Smooth muscle cell (in vitro differentiated cells): ENCODE measurements around the gene ERP27. TPM values are rescaled to one million over a fixed set of nuclear protein-coding genes. Genes with fewer than 3 reads are reported as not detected.
A peak's percentile ranks its signal among the peaks of the same experiment; 100 is the strongest.

ENCODE experiments used
- DNase-seq: peaks from one replicate; lab custom pipeline; 2025; ENCODE audit not compliant: unreplicated experiment; lab: John Stamatoyannopoulos, UW
- H2AFZ ChIP-seq: fragments of 200-600 bp; sonication (generic); 2 replicates; pipeline ENCODE4 v1.6.0; 2016; ENCODE audit warnings: antibody characterized with exemption, low read depth, mild to moderate bottlenecking
- H3F3A ChIP-seq: fragments of 200-600 bp; sonication (generic); 2 replicates; pipeline ENCODE4 v1.6.0; 2017; ENCODE audit warnings: antibody characterized with exemption, low read depth
- H3K27ac ChIP-seq: fragments of 200-600 bp; sonication (generic); 2 replicates; pipeline ENCODE4 v1.5.1; 2016; ENCODE audit warnings: low read depth, mild to moderate bottlenecking
- H3K27me3 ChIP-seq: fragments of 200-600 bp; sonication (generic); 2 replicates; pipeline ENCODE4 v1.6.1; 2016; ENCODE audit warnings: low read depth, mild to moderate bottlenecking
- H3K36me3 ChIP-seq: fragments of 200-600 bp; sonication (generic); 2 replicates; pipeline ENCODE4 v1.5.1; 2016; ENCODE audit warnings: low read depth
- H3K4me1 ChIP-seq: fragments of 200-600 bp; sonication (generic); 2 replicates; pipeline ENCODE4 v1.5.1; 2016; ENCODE audit warnings: low read depth
- H3K4me2 ChIP-seq: fragments of 200-600 bp; sonication (generic); 2 replicates; pipeline ENCODE4 v1.6.0; 2016; ENCODE audit warnings: mild to moderate bottlenecking
- H3K4me3 ChIP-seq: fragments of 200-600 bp; sonication (generic); 2 replicates; pipeline ENCODE4 v1.5.1; 2016; ENCODE audit warnings: mild to moderate bottlenecking
- H3K79me2 ChIP-seq: fragments of 200-600 bp; sonication (generic); 2 replicates; pipeline ENCODE4 v1.6.0; 2016; ENCODE audit warnings: low read depth, mild to moderate bottlenecking
- H3K9ac ChIP-seq: fragments of 200-600 bp; sonication (generic); 2 replicates; pipeline ENCODE4 v1.6.0; 2016; ENCODE audit warnings: low read depth
- H3K9me3 ChIP-seq: fragments of 200-600 bp; sonication (generic); replicated peaks from 2 replicates; pipeline ENCODE4 v1.5.1; 2016; ENCODE audit warnings: low read depth
- H4K20me1 ChIP-seq: fragments of 200-600 bp; sonication (generic); 2 replicates; pipeline ENCODE4 v1.6.0; 2016; ENCODE audit warnings: low read depth
- CTCF ChIP-seq: fragments of 200-600 bp; sonication (generic); IDR thresholded peaks from 2 replicates; pipeline ENCODE4 v1.5.1; 2017; ENCODE audit warnings: borderline replicate concordance, mild to moderate bottlenecking, antibody characterized with exemption; ENCODE audit not compliant: insufficient read depth, poor library complexity, severe bottlenecking
- WGBS: methylation state at CpG from one replicate; pipeline ENCODE4 v1.1.7; 2016; ENCODE audit warnings: low lambda C conversion rate; 5-methylcytosine and 5-hydroxymethylcytosine counted together
- polyA plus RNA-seq: library from polyadenylated mRNA; unstranded; fragments of >200 nt; fragmentation: Nextera tagmentation; extraction: Ambion mirVana; gene quantifications from 2 replicates; pipeline ENCODE4 v1.2.1, GENCODE V29; 2016
- total RNA-seq: library from RNA; depleted of rRNA; stranded (reverse); fragments of >200 nt; gene quantifications from 2 replicates; pipeline ENCODE4 v1.2.3, GENCODE V29; 2014

The ERP27 gene
- total and polyA plus RNA-seq, 2 experiments from 2014 or later, result 2.7 to 7.8 TPM

DNA sequence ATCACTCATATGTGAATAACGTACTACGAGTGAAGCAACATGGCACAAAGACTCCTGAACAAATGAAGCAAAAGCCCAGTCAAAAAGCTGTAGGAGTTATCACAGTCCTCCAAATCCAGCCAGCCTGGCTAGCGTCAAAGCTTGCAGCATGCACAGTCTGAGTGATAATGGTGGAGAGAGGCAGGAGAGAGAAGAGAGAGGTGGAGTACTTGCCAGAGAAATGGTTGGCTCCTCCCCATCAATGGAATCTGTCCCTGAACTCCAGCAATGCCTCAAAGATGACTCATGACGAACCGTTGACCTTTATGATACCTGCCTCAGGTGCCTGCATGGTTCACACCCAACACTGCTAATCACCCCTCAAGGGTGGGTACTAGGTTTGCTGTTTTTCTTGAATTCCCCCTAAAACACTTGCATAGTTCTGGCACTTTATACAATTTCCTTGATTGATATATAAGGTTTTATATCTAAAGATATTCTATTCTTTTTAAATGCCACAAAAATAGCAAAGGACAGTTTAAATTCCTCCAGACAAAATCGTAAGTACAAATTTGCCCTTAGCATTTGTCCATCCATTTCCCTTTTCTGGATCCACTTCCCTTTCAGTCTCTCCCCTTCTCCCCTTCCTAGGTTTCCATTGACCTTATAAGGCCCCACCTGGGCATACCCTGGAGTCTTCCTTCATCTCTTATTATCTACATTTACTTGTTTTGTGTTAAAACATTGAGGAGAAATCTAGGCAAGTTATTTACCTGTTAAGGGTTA lies 12.8 kb upstream of the ERP27 start:
- Histone ChIP-seq H3K79me2 (no peaks in the 10 kb centered on the region), H3K4me2 (peak overlapping the region; percentile 70), H2AFZ (peak overlapping the region; percentile 53), H3K9ac (peak overlapping the region; percentile 82), H3K27me3 (no peaks in the 10 kb centered on the region), H3F3A (peaks cover 21% of the 10 kb centered on the region), H3K36me3 (no peaks in the 10 kb centered on the region), H4K20me1 (no peaks in the 10 kb centered on the region), H3K9me3 (no peaks in the 10 kb centered on the region), H3K4me3 (no peak overlapping the region), H3K4me1 (peaks cover 27% of the 10 kb centered on the region), H3K27ac (peak overlapping the region; percentile 98)
- 27% methylated on average over 6 of the region's 6 CpGs for WGBS
- DNase-seq, result no peak
- TF ChIP-seq CTCF, result no peak

- no peaks in the 10 kb centered on the region for H4K20me1 ChIP-seq
- no peak for DNase-seq
- no peaks in the 10 kb centered on the region for H3K36me3 ChIP-seq
- peak overlapping the region; percentile 98 for H3K27ac ChIP-seq
- H2AFZ ChIP-seq, result peak overlapping the region; percentile 47
- H3K4me3 ChIP-seq, result no peak overlapping the region
- H3K79me2 ChIP-seq, result no peaks in the 10 kb centered on the region
- no peaks in the 10 kb centered on the region for H3K9me3 ChIP-seq
- H3K4me2 ChIP-seq, result peak overlapping the region; percentile 70
- no peak for TF ChIP-seq CTCF
- peaks cover 27% of the 10 kb centered on the region for H3K4me1 ChIP-seq
- H3K9ac ChIP-seq, result peak overlapping the region; percentile 82
- no peaks in the 10 kb centered on the region for H3K27me3 ChIP-seq
- WGBS, result 15% methylated on average over 4 of the region's 4 CpGs
- H3F3A ChIP-seq, result peaks cover 21% of the 10 kb centered on the region
Measured at GRCh38 chr12:14950421-14950820, 12.1 kb upstream of the ERP27 start.

DNA sequence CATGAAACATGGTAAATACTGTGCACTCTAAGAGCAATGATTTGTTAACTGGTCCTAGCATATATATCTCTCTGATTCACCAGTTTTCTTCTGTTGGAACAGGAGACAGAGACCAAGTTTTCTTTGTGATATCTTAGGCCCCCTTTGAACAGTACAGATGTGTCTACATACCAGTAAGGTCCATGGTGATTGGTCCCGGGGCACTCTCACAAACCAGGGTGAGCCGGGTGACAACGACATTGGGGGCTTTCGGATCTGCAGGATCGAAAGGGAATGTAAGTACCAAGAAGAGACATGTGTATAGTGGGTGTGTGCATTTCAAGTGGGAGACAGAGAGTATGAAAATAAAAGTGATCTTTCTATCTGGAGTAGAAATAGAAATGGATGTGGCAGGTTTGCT lies 11.3 kb upstream of the ERP27 start:
- 96% methylated on average over 5 of the region's 5 CpGs for WGBS
- H3K4me1 ChIP-seq, result peaks cover 27% of the 10 kb centered on the region
- no peaks in the 10 kb centered on the region for H4K20me1 ChIP-seq
- H3K36me3 ChIP-seq, result no peaks in the 10 kb centered on the region
- no peak overlapping the region for H3K9ac ChIP-seq
- peak overlapping the region; percentile 98 for H3K27ac ChIP-seq
- peak overlapping the region; percentile 74 for H2AFZ ChIP-seq
- no peaks in the 10 kb centered on the region for H3K9me3 ChIP-seq
- H3K79me2 ChIP-seq, result no peaks in the 10 kb centered on the region
- peaks cover 21% of the 10 kb centered on the region for H3F3A ChIP-seq
- no peak for DNase-seq
- no peak overlapping the region for H3K4me3 ChIP-seq
- peak overlapping the region; percentile 78 for H3K4me2 ChIP-seq
- H3K27me3 ChIP-seq, result no peaks in the 10 kb centered on the region
- TF ChIP-seq CTCF, result no peak

GRCh38 chr12:14948672-14949071 lies 10.3 kb upstream of the ERP27 start:
- Histone ChIP-seq H3K79me2 (no peaks in the 10 kb centered on the region), H4K20me1 (no peaks in the 10 kb centered on the region), H3K9me3 (no peaks in the 10 kb centered on the region), H3K9ac (peak overlapping the region; percentile 66), H3K4me3 (peak overlapping the region; percentile 21), H3F3A (peaks cover 21% of the 10 kb centered on the region), H3K4me2 (peak overlapping the region; percentile 78), H3K27me3 (no peaks in the 10 kb centered on the region), H3K4me1 (peaks cover 27% of the 10 kb centered on the region), H3K36me3 (no peaks in the 10 kb centered on the region), H3K27ac (peak overlapping the region; percentile 98), H2AFZ (peak overlapping the region; percentile 74)
- 25% methylated on average over 3 of the region's 3 CpGs for WGBS
- DNase-seq, result no peak
- TF ChIP-seq CTCF, result no peak
